ENCODE measurements around the gene RNF103. TPM values are rescaled to one million over a fixed set of nuclear protein-coding genes. Genes with fewer than 3 reads are reported as not detected.
A peak's percentile ranks its signal among the peaks of the same experiment; 100 is the strongest.

RNF103 gene
- total and polyA plus RNA-seq, 2 of the 13 experiments (the other 11 are each of a cell fraction or from before 2014, with no cell fraction given), result 19.8 to 21.1 TPM

GRCh38 chr2:86628091-86628522 lies 4.4 kb upstream of the RNF103 start (continued):
- TF ChIP-seq NR2C2 (CRISPR knock-in tag; IDR thresholded peaks at IDR 0.05; ENCODE audit: borderline replicate concordance) (no peak), ZNF788 (CRISPR knock-in tag; IDR thresholded peaks at IDR 0.05; ENCODE audit: borderline replicate concordance) (no peak), SOX6 (IDR thresholded peaks at IDR 0.05) (no peak), SOX6 (CRISPR knock-in tag; IDR thresholded peaks at IDR 0.05) (peak; percentile 67), ZNF547 (CRISPR knock-in tag; IDR thresholded peaks at IDR 0.05) (no peak), HNF4G (IDR thresholded peaks at IDR 0.05; ENCODE audit: borderline replicate concordance, low read depth, low read length) (no peak), HNF4G (CRISPR knock-in tag; IDR thresholded peaks at IDR 0.05; ENCODE audit: borderline replicate concordance, low read depth) (no peak), THAP7 (CRISPR knock-in tag; IDR thresholded peaks at IDR 0.05) (no peak), BRD4 (CRISPR knock-in tag; IDR thresholded peaks at IDR 0.05) (no peak), PCBP2 (optimal IDR thresholded peaks at IDR 0.05; ENCODE audit: low read depth, low read length, poor library complexity, severe bottlenecking) (no peak), ZKSCAN8 (CRISPR knock-in tag; IDR thresholded peaks at IDR 0.05; ENCODE audit: borderline replicate concordance) (no peak), HMGA1 (CRISPR knock-in tag; conservative IDR thresholded peaks at IDR 0.05) (no peak), HNF1B (CRISPR knock-in tag; IDR thresholded peaks at IDR 0.05) (no peak), PRPF4 (IDR thresholded peaks at IDR 0.05; ENCODE audit: low read depth, low read length, poor library complexity, severe bottlenecking) (no peak), CBX5 (CRISPR knock-in tag; IDR thresholded peaks at IDR 0.05; ENCODE audit: borderline replicate concordance) (no peak), SALL2 (CRISPR knock-in tag; IDR thresholded peaks at IDR 0.05) (no peak), TGIF2 (CRISPR knock-in tag; IDR thresholded peaks at IDR 0.05) (no peak), MNT (IDR thresholded peaks at IDR 0.05) (no peak), CAMTA2 (CRISPR knock-in tag; IDR thresholded peaks at IDR 0.05; ENCODE audit: borderline replicate concordance) (no peak), ZBTB33 (CRISPR knock-in tag; IDR thresholded peaks at IDR 0.05) (no peak), ZBTB7A (CRISPR knock-in tag; IDR thresholded peaks at IDR 0.05) (no peak), RAD21 (CRISPR knock-in tag; IDR thresholded peaks at IDR 0.05) (no peak), GTF3A (CRISPR knock-in tag; conservative IDR thresholded peaks at IDR 0.05) (no peak), ZBTB39 (CRISPR knock-in tag; IDR thresholded peaks at IDR 0.05) (no peak), ZNF354B (CRISPR knock-in tag; IDR thresholded peaks at IDR 0.05) (no peak)

All from HepG2 (cell line).